Bone marrow (tissue), 2 donors: ENCODE measurements around the gene ARHGAP24.
"Not testable (repeated sequence)": the region's sequence is repeated elsewhere in the genome, so short reads cannot be mapped to it uniquely, and the experiment has no call there.

Source experiments
- DNase-seq, 2 donors: peaks; one replicate each; lab custom pipeline; 2025; lab: John Stamatoyannopoulos, UW

The ARHGAP24 gene

DNA sequence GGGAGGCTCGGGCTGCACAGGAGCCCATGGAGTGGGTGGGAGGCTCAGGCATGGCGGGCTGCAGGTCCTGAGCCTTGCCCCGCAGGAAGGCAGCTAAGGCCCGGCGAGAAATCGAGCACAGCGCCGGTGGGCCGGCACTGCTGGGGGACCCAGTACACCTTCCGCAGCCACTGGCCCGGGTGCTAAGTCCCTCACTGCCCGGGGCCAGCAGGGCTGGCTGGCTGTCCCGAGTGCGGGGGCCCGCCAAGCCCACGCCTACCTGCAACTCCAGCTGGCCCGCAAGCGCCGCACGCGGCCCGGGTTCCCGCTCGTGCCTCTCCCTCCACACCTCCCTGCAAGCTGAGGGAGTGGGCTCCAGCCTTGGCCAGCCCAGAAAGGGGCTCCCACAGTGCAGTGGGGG lies 546.7 kb downstream of the ARHGAP24 start:
- not testable (repeated sequence) for DNase-seq

DNA sequence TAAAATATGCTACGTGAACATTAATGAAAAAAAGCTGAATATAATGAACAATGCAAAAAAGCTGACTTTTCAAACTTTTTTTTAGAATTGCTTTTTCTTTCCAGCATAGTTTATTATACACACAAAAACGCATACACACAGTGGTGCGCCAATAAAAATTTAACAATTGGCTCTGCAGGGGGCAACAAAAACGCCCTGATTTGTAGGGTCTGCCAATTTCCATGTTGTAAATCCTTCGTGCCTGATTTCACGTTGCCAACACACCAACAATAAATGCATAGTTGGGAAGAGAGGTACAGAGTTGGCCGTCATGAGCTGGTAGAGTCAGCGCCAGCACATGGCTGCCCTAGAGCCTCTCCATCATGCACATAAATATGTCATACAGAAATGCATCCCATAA lies 551.8 kb downstream of the ARHGAP24 start:
- DNase-seq = no peak

GRCh38 chr4:86031927-86032326 lies 557.0 kb downstream of the ARHGAP24 start:
- DNase-seq = no peak

GRCh38 chr4:86032476-86033022 lies 557.6 kb downstream of the ARHGAP24 start:
- DNase-seq = no peak

- no peak for DNase-seq
Measured at GRCh38 chr4:86033171-86033570, 558.2 kb downstream of the ARHGAP24 start.

DNA sequence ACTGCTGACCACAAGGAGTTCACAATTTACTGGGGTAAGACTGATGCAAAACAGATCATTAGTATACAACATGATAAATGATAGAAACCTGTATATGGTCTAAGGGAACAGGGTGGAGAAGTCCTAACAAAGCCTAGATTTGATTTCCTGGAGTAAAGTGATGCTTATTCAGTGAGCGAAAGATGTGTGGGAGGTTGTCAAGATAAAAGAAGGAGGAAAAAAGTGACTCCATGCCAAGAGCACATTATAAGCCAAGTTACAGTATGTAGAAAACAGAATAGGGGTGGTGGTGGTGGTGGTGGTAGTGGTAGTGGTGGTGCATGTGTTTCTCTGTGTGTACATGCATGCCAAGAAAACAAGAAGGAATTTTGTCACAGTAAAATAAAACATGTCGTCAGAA lies 559.7 kb downstream of the ARHGAP24 start:
- DNase-seq = no peak

- no peak for DNase-seq
Measured at GRCh38 chr4:86035688-86036087, 560.7 kb downstream of the ARHGAP24 start.

GRCh38 chr4:86036736-86037135 lies 561.8 kb downstream of the ARHGAP24 start:
- no peak for DNase-seq

GRCh38 chr4:86038037-86038436 lies 563.1 kb downstream of the ARHGAP24 start:
- DNase-seq = no peak

GRCh38 chr4:86043755-86044592 lies 569.0 kb downstream of the ARHGAP24 start:
- peak in 1 of 2 donors; percentile 28 for DNase-seq

GRCh38 chr4:86044593-86044985 lies 569.6 kb downstream of the ARHGAP24 start:
- DNase-seq = no peak

- no peak for DNase-seq
Measured at GRCh38 chr4:86048426-86048825, 573.5 kb downstream of the ARHGAP24 start.

- DNase-seq = no peak
Measured at GRCh38 chr4:86050496-86050895, 575.5 kb downstream of the ARHGAP24 start.
